Adrenal gland (tissue), 12 donors: Measurements from ENCODE around the gene TOMM20. TPM values are rescaled to one million over a fixed set of nuclear protein-coding genes. Genes with fewer than 3 reads are reported as not detected.
"Not testable (repeated sequence)": the region's sequence is repeated elsewhere in the genome, so short reads cannot be mapped to it uniquely, and the experiment has no call there.

Experiments used
- DNase-seq, 7 donors: peaks; one replicate each; pipeline ENCODE4 v3.0.0-alpha.2; 2019 to 2020
- H3K27ac ChIP-seq, 5 donors: fragments of 200-600 bp; sonication (generic) in 4 of 5; 1 replicate in 3 of 5; 2 replicates in 2 of 5; pipeline versions ENCODE4 v1.5.1 to v1.8.0; 2016 to 2020; ENCODE audit warnings: mild to moderate bottlenecking in 1 of 5
- H3K27me3 ChIP-seq: fragments of 200-600 bp; 2 replicates; pipeline ENCODE4 v1.8.0; 2021
- H3K36me3 ChIP-seq, 2 donors: fragments of 200-600 bp; replicated peaks in 1 of 2; 1 replicate in 1 of 2; 2 replicates in 1 of 2; pipeline versions ENCODE4 v1.5.1 to v1.8.0; 2018 to 2022
- H3K4me1 ChIP-seq, 2 donors: fragments of 200-600 bp; replicated peaks in 1 of 2; 1 replicate in 1 of 2; 2 replicates in 1 of 2; pipeline versions ENCODE4 v1.5.1 to v1.8.0; 2018 to 2021
- H3K4me3 ChIP-seq, 4 donors: fragments of 200-600 bp; sonication (generic) in 3 of 4; one replicate each; pipeline ENCODE4 v1.5.1; 2016 to 2018
- H3K9me3 ChIP-seq, 3 donors: fragments of 200-600 bp; sonication (generic) in 1 of 3; replicated peaks in 1 of 3; 1 replicate in 2 of 3; 2 replicates in 1 of 3; pipeline versions ENCODE4 v1.5.1 to v1.8.0; 2016 to 2021
- POLR2A ChIP-seq, 2 donors: fragments of 450-650 bp; IDR thresholded peaks; one replicate each; pipeline ENCODE4 v1.6.1; 2017; ENCODE audit warnings: antibody characterized with exemption in 2 of 2, mild to moderate bottlenecking in 2 of 2, moderate library complexity in 1 of 2
- WGBS, 4 donors: extraction: QIAGEN DNeasy Blood & Tissue Kit in 2 of 4; methylation state at CpG; one replicate each; pipeline versions ENCODE4 v1.1.5 to v1.1.7; 2013 to 2017; 5-methylcytosine and 5-hydroxymethylcytosine counted together
- intact Hi-C, 2 donors: fragments of 100-400 bp; cut with DNase I; formaldehyde crosslinking; loops; one replicate each; pipeline versions ENCODE4 v1.14.1 to v1.15.0; 2022 to 2023
- polyA plus RNA-seq, 3 donors: library from polyadenylated mRNA; stranded (reverse); fragments of 200-250 nt in 2 of 3; fragments of 350-450 nt in 1 of 3; fragmentation: Illumina TruSeq in 1 of 3; extraction: RNeasy Lipid Tissue Mini Kit (QIAGEN cat#74804) in 1 of 3; gene quantifications; one replicate each; pipeline ENCODE4 v1.2.3, GENCODE V29; 2013 to 2014
- total RNA-seq, 9 donors: library from RNA; depleted of rRNA in 4 of 9; stranded (reverse); fragments of >200 nt in 4 of 9; fragments of 120-200 nt in 1 of 9; fragmentation: NEBNext Ultra II Directional in 1 of 9; extraction: Animal tissue kit (Norgen Biotek cat#: 25700) in 1 of 9; gene quantifications; one replicate each; pipeline versions ENCODE4 v1.1.0 to v1.2.4, GENCODE V29; 2013 to 2023
- TF ChIP-seq, protein P1 (sequence below), 6 experiments: fragments of 450-650 bp in 4 of 6; fragments of 200-600 bp in 2 of 6; sonication (generic) in 1 of 6; IDR thresholded peaks; 1 replicate in 5 of 6; 2 replicates in 1 of 6; pipeline versions ENCODE4 v1.5.1 to v1.8.0; 2016 to 2021; ENCODE audit warnings: antibody characterized with exemption in 6 of 6, mild to moderate bottlenecking in 2 of 6, moderate library complexity in 1 of 6
- donor health status: healthy with polysubstance abuse.
- donor health status: Bipolar disorder and iron deficiency.
- donor health status: DM: yes; HTN: yes; CAD: no.
- donor health status: DM: no; HTN: no; CAD: no.
- donor health status: DM: no; HTN: no; CAD: no.
- donor health status: DM: yes; HTN: yes; CAD: no.

The TOMM20 gene
- total and polyA plus RNA-seq, 12 donors: 61.7 to 144 (median 106) TPM

DNA sequence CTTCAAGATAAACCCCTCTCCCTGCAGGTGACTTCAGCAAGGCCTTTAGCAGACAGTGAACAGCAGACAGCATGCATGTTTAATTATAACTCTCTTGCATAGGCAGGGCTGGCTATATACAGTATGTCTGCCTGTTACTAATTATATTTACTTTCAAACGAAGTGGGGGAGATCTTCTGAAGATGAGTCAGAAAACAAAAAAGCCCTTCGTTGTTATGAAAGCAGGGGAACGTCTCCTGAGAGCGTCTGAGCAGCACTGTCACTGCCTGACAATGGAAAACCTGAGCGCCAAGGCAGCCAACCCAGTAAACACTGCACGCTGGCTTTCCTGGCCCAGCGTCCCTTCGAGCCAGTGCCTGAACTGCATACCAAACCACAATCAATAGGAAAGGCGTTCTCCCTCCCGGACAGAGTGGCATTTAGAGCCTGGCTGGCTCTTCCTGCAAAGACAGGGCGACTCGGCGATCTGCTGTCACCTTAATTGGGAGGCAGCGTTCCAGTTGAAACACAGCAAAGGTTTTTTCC lies 54.1 kb downstream of the TOMM20 start:
- Histone ChIP-seq H3K4me1 (peaks cover 33 to 45% of the 10 kb centered on the region in 2 donors), H3K36me3 (no peaks in the 10 kb centered on the region), H3K27ac (peak overlapping the region in 4 of 5 donors; percentile 60 to 94 (median 72)), H3K4me3 (no peak overlapping the region), H3K27me3 (no peaks in the 10 kb centered on the region), H3K9me3 (no peaks in the 10 kb centered on the region)
- WGBS, 4 donors: 50 to 63% (median 54%) methylated on average over 12 to 14 of the region's 14 CpGs
- TF ChIP-seq, protein P1, sequence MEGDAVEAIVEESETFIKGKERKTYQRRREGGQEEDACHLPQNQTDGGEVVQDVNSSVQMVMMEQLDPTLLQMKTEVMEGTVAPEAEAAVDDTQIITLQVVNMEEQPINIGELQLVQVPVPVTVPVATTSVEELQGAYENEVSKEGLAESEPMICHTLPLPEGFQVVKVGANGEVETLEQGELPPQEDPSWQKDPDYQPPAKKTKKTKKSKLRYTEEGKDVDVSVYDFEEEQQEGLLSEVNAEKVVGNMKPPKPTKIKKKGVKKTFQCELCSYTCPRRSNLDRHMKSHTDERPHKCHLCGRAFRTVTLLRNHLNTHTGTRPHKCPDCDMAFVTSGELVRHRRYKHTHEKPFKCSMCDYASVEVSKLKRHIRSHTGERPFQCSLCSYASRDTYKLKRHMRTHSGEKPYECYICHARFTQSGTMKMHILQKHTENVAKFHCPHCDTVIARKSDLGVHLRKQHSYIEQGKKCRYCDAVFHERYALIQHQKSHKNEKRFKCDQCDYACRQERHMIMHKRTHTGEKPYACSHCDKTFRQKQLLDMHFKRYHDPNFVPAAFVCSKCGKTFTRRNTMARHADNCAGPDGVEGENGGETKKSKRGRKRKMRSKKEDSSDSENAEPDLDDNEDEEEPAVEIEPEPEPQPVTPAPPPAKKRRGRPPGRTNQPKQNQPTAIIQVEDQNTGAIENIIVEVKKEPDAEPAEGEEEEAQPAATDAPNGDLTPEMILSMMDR (IDR thresholded peaks at IDR 0.05): no peak
- no peak for TF ChIP-seq POLR2A (IDR thresholded peaks at IDR 0.05)
- intact Hi-C loops: loop anchor here (5.0 kb wide), 4 partner anchors 72 to 577 kb away; no protein-coding TSS in a partner anchor
- no peak for DNase-seq

DNA sequence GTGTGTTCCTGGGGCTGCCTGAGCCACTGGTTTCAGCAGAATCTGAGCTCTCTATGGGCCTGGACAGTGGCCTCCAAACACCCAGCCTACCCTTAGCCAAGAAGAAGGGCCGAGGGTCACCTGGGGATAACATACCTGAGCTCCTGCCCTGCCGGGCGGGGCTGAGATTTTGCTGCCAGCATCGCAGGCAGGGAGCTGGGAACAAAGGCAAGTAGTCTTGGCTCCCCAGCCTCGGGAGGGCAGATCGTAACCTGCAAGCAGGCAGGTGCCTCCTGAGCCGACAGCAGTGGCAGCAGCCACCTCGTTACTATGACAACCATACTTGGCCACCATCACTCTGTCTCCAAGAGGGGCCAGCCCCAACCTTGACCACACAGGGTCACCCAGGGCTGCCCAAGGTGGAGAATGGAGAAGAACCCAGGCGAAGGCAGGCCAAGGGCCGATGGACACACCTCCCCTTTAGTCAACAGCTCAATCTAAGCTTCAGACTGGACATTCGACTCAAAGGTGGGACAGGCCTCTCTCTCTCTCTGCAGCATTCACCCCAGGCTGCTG lies 54.6 kb downstream of the TOMM20 start:
- WGBS, 4 donors: 85 to 91% (median 89%) methylated on average over 9 to 11 of the region's 11 CpGs
- Histone ChIP-seq H3K4me1 (peaks cover 27 to 40% of the 10 kb centered on the region in 2 donors), H3K9me3 (no peaks in the 10 kb centered on the region), H3K36me3 (no peaks in the 10 kb centered on the region), H3K4me3 (no peak overlapping the region), H3K27me3 (no peaks in the 10 kb centered on the region), H3K27ac (peak overlapping the region in 2 of 5 donors; percentile 81 to 94)
- TF ChIP-seq POLR2A (IDR thresholded peaks at IDR 0.05): no peak
- TF ChIP-seq, protein P1 (IDR thresholded peaks at IDR 0.05): no peak
- no peak for DNase-seq
- intact Hi-C loops: loop anchor here in 1 of 2 donors (5.0 kb wide), 1 partner anchor 87 kb away; no protein-coding TSS in a partner anchor

DNA sequence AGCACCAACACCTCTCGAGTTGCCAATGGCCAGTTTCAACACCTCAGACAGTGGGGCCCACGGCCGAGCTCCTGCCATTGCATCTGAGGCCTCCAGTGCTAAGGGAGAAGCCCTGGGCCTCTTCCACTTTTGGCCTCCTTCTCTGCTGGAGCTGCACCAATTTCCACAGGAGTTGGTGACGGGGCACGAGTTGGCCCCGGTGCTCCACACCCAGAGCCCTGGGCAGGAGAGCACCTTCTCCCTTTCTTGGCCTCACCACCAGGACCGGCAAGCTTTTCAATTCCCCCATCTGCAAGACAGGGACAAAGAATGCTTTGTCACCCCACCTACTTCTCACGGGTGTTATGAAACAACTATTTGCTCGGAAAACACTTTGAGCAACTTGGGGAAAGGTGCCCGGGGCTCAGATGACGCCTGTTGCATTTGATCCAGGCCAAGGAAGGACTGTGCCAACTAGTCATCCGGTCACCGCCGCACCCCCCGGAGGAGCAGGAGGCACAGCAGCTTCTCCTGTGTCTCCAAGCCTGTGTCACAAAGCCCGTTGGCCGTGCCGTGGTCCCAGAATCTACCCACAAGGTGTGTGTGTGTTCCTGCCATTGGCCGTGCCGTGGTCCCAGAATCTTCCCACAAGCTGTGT lies 55.2 kb downstream of the TOMM20 start:
- 77 to 92% (median 89%) methylated on average over 15 to 20 of the region's 20 CpGs for WGBS, 4 donors
- no peaks in the 10 kb centered on the region for H3K27me3 ChIP-seq
- intact Hi-C loops: loop anchor here in 1 of 2 donors (5.0 kb wide), 1 partner anchor 86 kb away; no protein-coding TSS in a partner anchor
- H3K4me3 ChIP-seq: no peak overlapping the region
- TF ChIP-seq POLR2A (IDR thresholded peaks at IDR 0.05): no peak
- TF ChIP-seq, protein P1 (IDR thresholded peaks at IDR 0.05): no peak
- H3K36me3 ChIP-seq: no peaks in the 10 kb centered on the region
- no peaks in the 10 kb centered on the region for H3K9me3 ChIP-seq
- H3K4me1 ChIP-seq: peaks cover 27 to 35% of the 10 kb centered on the region in 2 donors
- no peak for DNase-seq
- peak overlapping the region in 2 of 5 donors; percentile 81 to 94 for H3K27ac ChIP-seq

DNA sequence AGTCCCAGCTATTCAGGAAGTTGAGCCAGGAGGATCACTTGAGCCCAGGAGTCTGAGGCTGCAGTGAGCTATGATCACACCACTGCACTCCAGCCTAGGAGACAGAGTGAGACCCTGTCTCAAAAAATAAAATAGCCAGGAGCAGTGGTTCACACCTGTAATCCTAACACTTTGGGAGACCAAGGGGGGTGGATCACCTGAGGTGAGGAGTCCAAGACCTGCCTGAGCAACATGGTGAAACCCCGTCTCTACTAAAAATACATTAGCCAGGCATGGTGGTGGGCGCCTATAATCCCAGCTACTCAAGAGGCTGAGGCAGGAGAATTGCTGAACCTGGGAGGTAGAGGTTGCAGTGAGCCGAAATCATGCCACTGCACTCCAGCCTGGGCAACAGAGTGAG lies 56.1 kb downstream of the TOMM20 start:
- H3K27ac ChIP-seq, H3K27me3 ChIP-seq, H3K4me3 ChIP-seq, H3K36me3 ChIP-seq, H3K9me3 ChIP-seq, DNase-seq: not testable (repeated sequence)
- peaks cover 27 to 36% of the 10 kb centered on the region in 2 donors for H3K4me1 ChIP-seq
- WGBS, 4 donors: 91 to 97% (median 95%) methylated on average over 3 of the region's 3 CpGs
- intact Hi-C loops: loop anchor here in 1 of 2 donors (5.0 kb wide), 1 partner anchor 85 kb away; no protein-coding TSS in a partner anchor
